Mammary epithelial cell (primary cell): Measurements from ENCODE around the gene FLT3.

ENCODE experiments used
- EZH2 ChIP-seq: IDR thresholded peaks from 2 replicates; pipeline ENCODE4 v1.6.1; 2012; ENCODE audit warnings: low read length, inconsistent platforms, borderline replicate concordance
- TF ChIP-seq, protein P1 (sequence below), 2 donors: IDR thresholded peaks in 1 of 2; conservative IDR thresholded peaks in 1 of 2; 2 replicates each; pipeline ENCODE4 v1.5.1; 2011 to 2012; ENCODE audit warnings: inconsistent platforms in 2 of 2, low read length in 2 of 2, mild to moderate bottlenecking in 2 of 2, control low read depth in 1 of 2, low read depth in 1 of 2; ENCODE audit not compliant: insufficient read depth in 1 of 2; ENCODE audit errors: extremely low read depth in 1 of 2

DNA sequence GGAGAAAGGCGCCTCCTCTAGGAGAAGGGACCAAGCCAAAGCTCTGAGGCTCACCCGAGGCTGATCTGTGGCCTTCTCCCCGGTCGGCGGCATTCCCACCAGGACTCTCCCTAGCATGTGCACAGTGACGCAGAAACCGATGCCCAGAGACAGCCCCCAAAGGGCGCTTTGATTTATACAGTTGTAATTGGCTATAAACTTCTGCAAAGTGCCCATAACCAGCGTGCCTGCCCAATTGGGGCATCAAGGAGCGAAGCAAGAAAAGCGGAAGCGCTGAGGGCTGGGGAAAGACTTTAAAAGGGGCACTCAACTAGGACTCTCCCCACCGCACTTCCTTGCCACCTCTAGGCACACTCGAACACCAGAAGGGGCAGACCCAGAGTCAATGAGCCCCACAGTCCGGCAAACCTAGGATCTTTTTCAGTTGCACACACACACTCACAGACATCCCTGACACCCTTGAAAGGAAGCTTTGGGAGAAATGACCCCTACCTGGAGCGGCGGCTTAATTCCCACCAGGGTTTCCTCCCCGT is 133.1 kb downstream of the FLT3 start:
- TF ChIP-seq, protein P1, sequence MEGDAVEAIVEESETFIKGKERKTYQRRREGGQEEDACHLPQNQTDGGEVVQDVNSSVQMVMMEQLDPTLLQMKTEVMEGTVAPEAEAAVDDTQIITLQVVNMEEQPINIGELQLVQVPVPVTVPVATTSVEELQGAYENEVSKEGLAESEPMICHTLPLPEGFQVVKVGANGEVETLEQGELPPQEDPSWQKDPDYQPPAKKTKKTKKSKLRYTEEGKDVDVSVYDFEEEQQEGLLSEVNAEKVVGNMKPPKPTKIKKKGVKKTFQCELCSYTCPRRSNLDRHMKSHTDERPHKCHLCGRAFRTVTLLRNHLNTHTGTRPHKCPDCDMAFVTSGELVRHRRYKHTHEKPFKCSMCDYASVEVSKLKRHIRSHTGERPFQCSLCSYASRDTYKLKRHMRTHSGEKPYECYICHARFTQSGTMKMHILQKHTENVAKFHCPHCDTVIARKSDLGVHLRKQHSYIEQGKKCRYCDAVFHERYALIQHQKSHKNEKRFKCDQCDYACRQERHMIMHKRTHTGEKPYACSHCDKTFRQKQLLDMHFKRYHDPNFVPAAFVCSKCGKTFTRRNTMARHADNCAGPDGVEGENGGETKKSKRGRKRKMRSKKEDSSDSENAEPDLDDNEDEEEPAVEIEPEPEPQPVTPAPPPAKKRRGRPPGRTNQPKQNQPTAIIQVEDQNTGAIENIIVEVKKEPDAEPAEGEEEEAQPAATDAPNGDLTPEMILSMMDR (conservative IDR thresholded peaks at IDR 0.05 in 1 of 2, IDR thresholded peaks at IDR 0.05 in 1 of 2; ENCODE audit: extremely low read depth in 1 of 2, insufficient read depth in 1 of 2, low read depth in 1 of 2, low read length in 2 of 2) = no peak
- peak; percentile 37 for TF ChIP-seq EZH2
